Measurements from ENCODE around the gene STXBP5.

GRCh38 chr6:147416622-147417021 lies 212.4 kb downstream of the STXBP5 start:
- no peak for TF ChIP-seq CTCF (conservative IDR thresholded peaks at IDR 0.05; ENCODE audit: low read depth, low read length)
- no peak for TF ChIP-seq MXI1 (IDR thresholded peaks at IDR 0.05; ENCODE audit: borderline replicate concordance, low read depth, low read length)

Data from IMR-90 (cell line).